IMR-90 (cell line): ENCODE data around the gene MACF1.

Experiments
- BHLHE40 ChIP-seq: fragments of 150-350 bp; IDR thresholded peaks from 2 replicates; pipeline ENCODE4 v1.6.1; 2016; ENCODE audit warnings: mild to moderate bottlenecking, low read depth, low read length
- CEBPB ChIP-seq: IDR thresholded peaks from 2 replicates; pipeline ENCODE4 v1.6.1; 2012; ENCODE audit warnings: low read depth, low read length, improper control_type of control experiment
- CHD1 ChIP-seq: IDR thresholded peaks from 2 replicates; pipeline ENCODE4 v1.6.1; 2012; ENCODE audit warnings: low read depth, low read length, improper control_type of control experiment
- CTCF ChIP-seq: conservative IDR thresholded peaks from 2 replicates; pipeline ENCODE4 v1.5.1; 2012; ENCODE audit warnings: mild to moderate bottlenecking, low read depth, low read length, improper control_type of control experiment
- ELK1 ChIP-seq: fragments of 150-350 bp; IDR thresholded peaks from 2 replicates; pipeline ENCODE4 v1.6.1; 2016; ENCODE audit warnings: low read depth, mild to moderate bottlenecking, low read length, moderate library complexity, borderline replicate concordance
- FOS ChIP-seq: fragments of 150-350 bp; IDR thresholded peaks from 2 replicates; pipeline ENCODE4 v1.6.1; 2016; ENCODE audit warnings: low read depth, low read length
- MAFK ChIP-seq: IDR thresholded peaks from 2 replicates; pipeline ENCODE4 v1.6.1; 2012; ENCODE audit warnings: low read depth, low read length, improper control_type of control experiment
- MXI1 ChIP-seq: IDR thresholded peaks from 2 replicates; pipeline ENCODE4 v1.6.1; 2012; ENCODE audit warnings: low read depth, mild to moderate bottlenecking, low read length, moderate library complexity, borderline replicate concordance
- POLR2A ChIP-seq: IDR thresholded peaks from 2 replicates; pipeline ENCODE4 v1.6.1; 2012; ENCODE audit warnings: mild to moderate bottlenecking, low read depth, low read length
- RAD21 ChIP-seq: IDR thresholded peaks from 2 replicates; pipeline ENCODE4 v1.6.1; 2012; ENCODE audit warnings: low read length, improper control_type of control experiment
- RCOR1 ChIP-seq: IDR thresholded peaks from 2 replicates; pipeline ENCODE4 v1.6.1; 2012; ENCODE audit warnings: mild to moderate bottlenecking, low read length, improper control_type of control experiment; ENCODE audit not compliant: insufficient replicate concordance
- RFX5 ChIP-seq: IDR thresholded peaks from 2 replicates; pipeline ENCODE4 v1.8.0; 2012; ENCODE audit warnings: low read depth, mild to moderate bottlenecking, low read length, moderate library complexity
- SMC3 ChIP-seq: fragments of 150-350 bp; IDR thresholded peaks from 2 replicates; pipeline ENCODE4 v1.6.1; 2016; ENCODE audit warnings: low read depth, mild to moderate bottlenecking, antibody characterized with exemption, low read length, moderate library complexity
- USF2 ChIP-seq: fragments of 150-350 bp; IDR thresholded peaks from 2 replicates; pipeline ENCODE4 v1.6.1; 2017; ENCODE audit warnings: mild to moderate bottlenecking, antibody characterized with exemption, low read length, low read depth

- TF ChIP-seq CTCF, result no peak
- no peak for TF ChIP-seq FOS
- TF ChIP-seq POLR2A, result no peak
- no peak for TF ChIP-seq CEBPB
- TF ChIP-seq SMC3, result no peak
- TF ChIP-seq ELK1, result no peak
- TF ChIP-seq BHLHE40, result no peak
- TF ChIP-seq CHD1, result no peak
- TF ChIP-seq RFX5, result no peak
- TF ChIP-seq MAFK, result no peak
- TF ChIP-seq RCOR1, result no peak
- no peak for TF ChIP-seq MXI1
- TF ChIP-seq RAD21, result no peak
- no peak for TF ChIP-seq USF2
These were observed 32.5 kb downstream of the MACF1 start for GRCh38 chr1:39236971-39237370.
